HepG2 (cell line): ENCODE measurements around the gene NDUFS5.
"Not testable (repeated sequence)": the region's sequence is repeated elsewhere in the genome, so short reads cannot be mapped to it uniquely, and the experiment has no call there.

Experiments
- ASH2L ChIP-seq: fragments of 300-600, 200-600 bp; sonication (generic); IDR thresholded peaks from 2 replicates; pipeline ENCODE4 v1.7.0; 2017; ENCODE audit warnings: low read depth, mild to moderate bottlenecking, moderate library complexity, mixed read lengths, low read length; ENCODE audit not compliant: insufficient read length
- CEBPZ ChIP-seq: IDR thresholded peaks from 2 replicates; pipeline ENCODE4 v1.6.1; 2012; ENCODE audit warnings: low read length, improper control_type of control experiment
- GABPA ChIP-seq, 2 experiments: IDR thresholded peaks; 2 replicates each; pipeline ENCODE4 v1.6.1; 2011 to 2016; ENCODE audit warnings: low read depth in 2 of 2, low read length in 1 of 2, missing biosample characterization in 1 of 2, missing genetic modification characterization in 1 of 2
- HCFC1 ChIP-seq: fragments of 150-350 bp; IDR thresholded peaks from 2 replicates; pipeline ENCODE4 v1.6.1; 2014; ENCODE audit warnings: low read depth, low read length
- KLF13 ChIP-seq: sonication (generic); formaldehyde crosslinking; IDR thresholded peaks from 2 replicates; pipeline ENCODE4 v1.4.0; 2020; ENCODE audit warnings: mild to moderate bottlenecking, missing genetic modification reagents
- MBNL3 ChIP-seq: fragments of 250-450 bp; sonication (Bioruptor Pico); conservative IDR thresholded peaks from 2 replicates; pipeline ENCODE4 v1.8.0; 2022; ENCODE audit warnings: mild to moderate bottlenecking, inconsistent platforms
- NFATC3 ChIP-seq: sonication (generic); formaldehyde crosslinking; IDR thresholded peaks from 2 replicates; pipeline ENCODE4 v1.5.1; 2020; ENCODE audit warnings: mild to moderate bottlenecking, missing genetic modification reagents
- POLR2A ChIP-seq, 2 experiments: IDR thresholded peaks; 2 replicates each; pipeline ENCODE4 v1.6.1; 2011; ENCODE audit warnings: low read depth in 2 of 2, low read length in 2 of 2, mild to moderate bottlenecking in 1 of 2, moderate library complexity in 1 of 2; ENCODE audit not compliant: insufficient read depth in 1 of 2
- PRDM10 ChIP-seq: sonication (generic); formaldehyde crosslinking; IDR thresholded peaks from 2 replicates; pipeline ENCODE4 v1.4.0; 2020; ENCODE audit warnings: low read depth, missing genetic modification reagents
- REPIN1 ChIP-seq: sonication (generic); formaldehyde crosslinking; IDR thresholded peaks from 2 replicates; pipeline ENCODE4 v1.8.0; 2022; ENCODE audit warnings: missing genetic modification reagents, low read depth, mild to moderate bottlenecking, borderline replicate concordance
- SMAD1 ChIP-seq: sonication (generic); formaldehyde crosslinking; IDR thresholded peaks from 2 replicates; pipeline ENCODE4 v1.4.0; 2020; ENCODE audit warnings: missing genetic modification reagents, low read depth, mild to moderate bottlenecking, borderline replicate concordance
- ZNF335 ChIP-seq: sonication (generic); formaldehyde crosslinking; IDR thresholded peaks from 2 replicates; pipeline ENCODE4 v1.4.0; 2020; ENCODE audit warnings: missing genetic modification reagents
- TF ChIP-seq, protein P1 (sequence below): sonication (generic); formaldehyde crosslinking; IDR thresholded peaks from 2 replicates; pipeline ENCODE4 v1.5.0; 2020; ENCODE audit warnings: mild to moderate bottlenecking, missing genetic modification reagents, moderate library complexity

GRCh38 chr1:39068227-39068626 lies 42.1 kb downstream of the NDUFS5 start:
- TF ChIP-seq PRDM10 (CRISPR knock-in tag); CEBPZ; POLR2A (IDR thresholded peaks at IDR 0.05; ENCODE audit: insufficient read depth in 1 of 2, low read depth in 2 of 2, low read length in 2 of 2); REPIN1 (CRISPR knock-in tag); MBNL3 (CRISPR knock-in tag); KLF13; NFATC3 (CRISPR knock-in tag); ZNF335 (CRISPR knock-in tag); ASH2L; HCFC1; SMAD1; GABPA (IDR thresholded peaks at IDR 0.05; ENCODE audit: low read depth, low read length); GABPA (CRISPR knock-in tag; IDR thresholded peaks at IDR 0.05; ENCODE audit: low read depth): not testable (repeated sequence)
- TF ChIP-seq, protein P1, sequence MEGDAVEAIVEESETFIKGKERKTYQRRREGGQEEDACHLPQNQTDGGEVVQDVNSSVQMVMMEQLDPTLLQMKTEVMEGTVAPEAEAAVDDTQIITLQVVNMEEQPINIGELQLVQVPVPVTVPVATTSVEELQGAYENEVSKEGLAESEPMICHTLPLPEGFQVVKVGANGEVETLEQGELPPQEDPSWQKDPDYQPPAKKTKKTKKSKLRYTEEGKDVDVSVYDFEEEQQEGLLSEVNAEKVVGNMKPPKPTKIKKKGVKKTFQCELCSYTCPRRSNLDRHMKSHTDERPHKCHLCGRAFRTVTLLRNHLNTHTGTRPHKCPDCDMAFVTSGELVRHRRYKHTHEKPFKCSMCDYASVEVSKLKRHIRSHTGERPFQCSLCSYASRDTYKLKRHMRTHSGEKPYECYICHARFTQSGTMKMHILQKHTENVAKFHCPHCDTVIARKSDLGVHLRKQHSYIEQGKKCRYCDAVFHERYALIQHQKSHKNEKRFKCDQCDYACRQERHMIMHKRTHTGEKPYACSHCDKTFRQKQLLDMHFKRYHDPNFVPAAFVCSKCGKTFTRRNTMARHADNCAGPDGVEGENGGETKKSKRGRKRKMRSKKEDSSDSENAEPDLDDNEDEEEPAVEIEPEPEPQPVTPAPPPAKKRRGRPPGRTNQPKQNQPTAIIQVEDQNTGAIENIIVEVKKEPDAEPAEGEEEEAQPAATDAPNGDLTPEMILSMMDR = not testable (repeated sequence)
